Measurements from ENCODE around the gene SLC43A3.
"Not testable (repeated sequence)": the region's sequence is repeated elsewhere in the genome, so short reads cannot be mapped to it uniquely, and the experiment has no call there.

GRCh38 chr11:57403003-57403801, 23.7 kb downstream of the SLC43A3 start:
- not testable (repeated sequence) for TF ChIP-seq CTCF (conservative IDR thresholded peaks at IDR 0.05; ENCODE audit: low read depth, low read length); MAFK (IDR thresholded peaks at IDR 0.05; ENCODE audit: low read depth, low read length)

Data from IMR-90 (cell line).